Fibroblast of mammary gland (primary cell): Measurements from ENCODE around the gene CREM.

Experiments used
- DNase-seq: peaks from one replicate; pipeline ENCODE4 v3.0.0-alpha.2; 2010; ENCODE audit warnings: low read depth
- H3K4me3 ChIP-seq: 2 replicates; pipeline ENCODE4 v1.5.1; 2011; ENCODE audit warnings: low read depth, mild to moderate bottlenecking, low read length, moderate library complexity; ENCODE audit not compliant: control insufficient read depth
- CTCF ChIP-seq: conservative IDR thresholded peaks from 2 replicates; pipeline ENCODE4 v1.5.1; 2011; ENCODE audit warnings: low read depth, low read length, inconsistent platforms; ENCODE audit not compliant: control insufficient read depth, insufficient read depth

The CREM gene

GRCh38 chr10:35236739-35237138 lies 110.1 kb downstream of the CREM start:
- no peak overlapping the region for H3K4me3 ChIP-seq
- no peak for DNase-seq
- peak; percentile 38 for TF ChIP-seq CTCF

- no peak for TF ChIP-seq CTCF
- no peak for DNase-seq
- H3K4me3 ChIP-seq, result no peak overlapping the region
Observed at GRCh38 chr10:35237766-35238512, 111.3 kb downstream of the CREM start.

- TF ChIP-seq CTCF, result no peak
- DNase-seq, result no peak
- no peak overlapping the region for H3K4me3 ChIP-seq
Observed at GRCh38 chr10:35244549-35244948, 117.9 kb downstream of the CREM start.

DNA sequence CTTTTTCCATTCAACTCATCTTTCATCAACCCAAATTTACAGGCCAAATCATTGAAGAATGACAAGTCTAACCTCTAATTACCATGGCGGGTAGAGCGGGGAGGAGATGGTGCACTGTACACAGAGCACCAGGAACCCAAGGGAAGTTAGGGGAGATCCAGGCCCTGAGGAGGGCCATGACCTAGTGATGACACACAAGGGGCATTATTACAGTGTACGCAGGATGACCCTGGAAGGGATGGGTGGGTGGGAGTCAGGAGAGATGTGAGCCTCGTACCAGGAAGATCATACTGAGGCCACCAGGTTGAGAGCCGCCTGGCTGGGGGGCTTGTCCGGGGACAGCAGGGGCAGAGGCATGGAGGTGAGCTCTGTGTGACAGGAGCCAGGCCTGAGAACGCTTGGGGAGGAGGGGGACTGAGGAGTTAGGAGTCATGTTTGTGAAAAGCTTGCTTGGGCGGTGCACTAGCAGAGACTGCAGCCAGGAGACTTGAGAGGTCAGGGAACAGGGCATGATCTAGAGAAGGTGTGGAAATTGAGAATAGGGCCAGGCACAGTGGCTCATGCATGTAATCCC lies 120.2 kb downstream of the CREM start:
- DNase-seq, result no peak
- no peak for TF ChIP-seq CTCF
- no peak overlapping the region for H3K4me3 ChIP-seq

DNA sequence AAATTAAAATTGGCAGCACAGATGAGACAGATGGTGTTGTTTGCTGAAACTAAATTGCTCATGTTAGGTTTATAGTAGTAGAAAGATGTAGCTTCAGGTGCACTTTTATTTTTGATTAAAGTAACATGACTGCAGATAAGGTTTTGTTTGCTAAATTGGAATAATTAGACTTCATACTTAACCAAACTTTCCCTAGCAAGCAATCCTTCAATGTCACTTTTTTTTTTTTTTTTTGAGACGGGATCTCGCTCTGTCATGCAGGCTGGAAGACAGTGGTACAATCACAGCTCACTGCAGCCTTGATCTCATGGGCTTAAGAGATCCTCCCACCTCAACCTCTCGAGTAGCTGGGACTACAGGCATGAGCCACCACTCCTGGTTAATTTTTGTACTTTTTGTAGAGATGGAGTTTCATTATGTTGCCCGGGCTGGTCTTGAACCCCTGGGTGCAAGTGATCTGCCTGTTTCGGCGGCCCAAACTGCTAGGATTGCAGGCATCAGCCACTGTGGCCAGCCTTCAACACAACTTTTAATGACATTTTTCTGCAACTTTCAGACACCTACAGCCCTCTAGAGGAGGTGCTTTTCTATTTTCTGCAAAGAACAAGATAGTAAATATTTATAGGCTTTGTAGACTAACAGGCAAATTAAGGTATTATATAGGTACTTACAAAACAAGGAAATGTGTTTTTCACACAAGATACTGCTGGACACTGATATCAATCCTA lies 124.9 kb downstream of the CREM start:
- TF ChIP-seq CTCF, result no peak
- no peak for DNase-seq
- H3K4me3 ChIP-seq, result no peak overlapping the region

DNA sequence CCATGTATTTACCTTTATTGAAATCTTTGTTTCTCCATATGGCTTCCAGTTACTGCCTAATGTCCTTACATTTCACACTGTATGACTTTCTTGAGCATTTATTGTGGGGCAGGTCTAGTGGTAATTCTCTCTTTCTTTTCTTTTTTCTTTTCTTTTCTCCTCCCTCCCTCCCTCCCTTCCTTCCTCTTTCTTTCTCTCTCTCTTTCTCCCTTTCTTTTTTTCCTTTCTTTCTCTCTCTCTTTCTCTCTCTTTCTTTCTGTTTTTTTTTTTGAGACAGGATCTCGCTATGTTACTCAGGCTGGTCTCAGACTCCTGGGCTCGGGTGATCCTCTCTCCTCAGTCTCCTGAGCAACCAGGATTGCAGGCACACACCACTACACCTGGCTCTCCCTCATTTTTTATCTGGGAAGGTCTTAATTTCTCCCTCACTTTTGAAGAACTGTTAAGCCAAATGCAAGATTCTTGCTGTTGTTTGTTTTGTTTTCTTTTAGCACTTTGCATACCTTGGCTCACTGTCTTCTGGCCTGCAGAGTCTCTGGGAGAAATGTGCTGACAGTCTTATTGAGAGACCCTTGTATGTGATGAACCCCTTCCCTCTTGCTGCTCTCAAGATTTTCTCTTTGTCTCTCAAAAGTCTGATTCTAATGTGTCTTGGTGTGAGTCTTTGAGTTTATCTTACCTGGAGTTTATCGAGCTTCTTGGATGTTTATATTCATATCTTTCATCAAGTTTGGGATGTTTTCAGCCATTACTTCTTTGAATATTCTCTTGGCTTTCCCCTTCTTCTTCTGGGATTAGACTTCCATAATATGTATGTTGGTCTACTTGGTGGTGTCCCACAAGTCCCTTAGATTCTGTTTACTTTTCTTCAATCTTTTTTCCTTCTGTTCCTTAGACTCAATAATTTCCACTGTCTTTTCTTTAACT lies 130.7 kb downstream of the CREM start:
- TF ChIP-seq CTCF, result no peak
- no peak overlapping the region for H3K4me3 ChIP-seq

More for the DNA sequence above, 130.7 kb downstream of the CREM start:
- no peak for DNase-seq
